Urinary bladder (tissue), 4 donors: ENCODE data around the gene ZNF620. TPM values are rescaled to one million over a fixed set of nuclear protein-coding genes. Genes with fewer than 3 reads are reported as not detected.
"Not testable (repeated sequence)": the region's sequence is repeated elsewhere in the genome, so short reads cannot be mapped to it uniquely, and the experiment has no call there.

ENCODE experiments used
- DNase-seq: peaks from one replicate; pipeline ENCODE4 v3.0.0-alpha.2; 2015; ENCODE audit errors: extremely low spot score
- H3K27ac ChIP-seq: one replicate; pipeline ENCODE4 v1.5.1; 2013; ENCODE audit warnings: low read depth, mild to moderate bottlenecking, moderate library complexity
- H3K36me3 ChIP-seq: one replicate; pipeline ENCODE4 v1.6.1; 2013; ENCODE audit warnings: mild to moderate bottlenecking, moderate library complexity; ENCODE audit not compliant: insufficient read depth
- H3K4me1 ChIP-seq: one replicate; pipeline ENCODE4 v1.6.1; 2013; ENCODE audit warnings: mild to moderate bottlenecking, moderate library complexity; ENCODE audit not compliant: insufficient read depth
- H3K4me3 ChIP-seq: one replicate; pipeline ENCODE4 v1.5.1; 2013; ENCODE audit warnings: low read depth, low read length
- WGBS: extraction: QIAGEN DNeasy Blood & Tissue Kit; methylation state at CpG from one replicate; pipeline ENCODE4 v1.1.7; 2013; 5-methylcytosine and 5-hydroxymethylcytosine counted together
- polyA plus RNA-seq: library from polyadenylated mRNA; stranded (reverse); fragments of 200-250 nt; gene quantifications from one replicate; pipeline ENCODE4 v1.2.3, GENCODE V29; 2013
- total RNA-seq: library from RNA; depleted of rRNA; stranded (reverse); fragments of >200 nt; gene quantifications from one replicate; pipeline ENCODE4 v1.2.3, GENCODE V29; 2014
- donor health status: healthy with polysubstance abuse.
- donor health status: healthy.

The ZNF620 gene
- total and polyA plus RNA-seq, 2 donors, result 2.1 to 5.3 TPM

DNA sequence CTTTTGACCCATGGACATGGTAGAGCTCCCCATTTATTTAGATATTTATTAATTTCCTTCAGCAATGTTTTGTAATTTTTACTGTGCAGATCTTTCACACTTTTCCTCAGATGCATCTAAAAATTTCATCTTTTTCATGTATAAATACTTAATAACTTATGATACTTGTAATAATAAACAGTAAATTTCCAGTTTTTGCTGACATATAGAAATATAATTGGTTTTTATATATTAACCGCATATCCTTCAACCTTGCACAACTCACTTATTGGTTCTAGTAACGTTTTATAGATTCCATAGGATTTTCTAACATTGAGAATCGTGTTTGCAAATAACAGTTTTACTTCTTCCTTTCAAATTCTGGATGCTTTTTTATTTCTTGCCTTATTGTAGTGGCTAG, 15.4 kb downstream of the ZNF620 start:
- H3K36me3 ChIP-seq, result no peaks in the 10 kb centered on the region
- no peak overlapping the region for H3K27ac ChIP-seq
- peaks cover 2% of the 10 kb centered on the region for H3K4me1 ChIP-seq
- H3K4me3 ChIP-seq, result no peak overlapping the region
- no peak for DNase-seq
- 92% methylated on average over 3 of the region's 3 CpGs for WGBS

- 45% methylated on average over 2 of the region's 2 CpGs for WGBS
- Histone ChIP-seq H3K27ac (no peak overlapping the region), H3K4me1 (peaks cover 2% of the 10 kb centered on the region), H3K36me3 (no peaks in the 10 kb centered on the region), H3K4me3 (no peak overlapping the region)
- no peak for DNase-seq
These were observed 17.9 kb downstream of the ZNF620 start for GRCh38 chr3:40523781-40524180.

DNA sequence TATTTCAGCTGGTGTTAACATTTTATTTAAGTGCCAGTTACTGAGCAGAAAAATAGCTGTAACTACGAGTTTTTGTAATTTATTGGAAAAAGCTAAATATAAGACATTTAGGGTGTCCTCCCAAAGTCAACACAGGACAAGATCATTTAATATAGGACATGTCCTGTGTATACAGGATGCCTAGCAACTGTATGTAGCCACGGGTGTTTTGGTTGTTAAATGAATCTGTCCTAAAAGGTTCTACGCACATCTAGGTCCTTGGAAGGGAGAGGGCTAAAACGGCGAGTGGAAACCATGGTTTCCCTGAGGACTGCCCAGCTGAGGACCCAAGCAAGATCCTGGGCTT, 18.4 kb downstream of the ZNF620 start:
- Histone ChIP-seq H3K4me3 (peak overlapping the region; percentile 77), H3K36me3 (no peaks in the 10 kb centered on the region), H3K27ac (peak overlapping the region; percentile 89), H3K4me1 (peaks cover 2% of the 10 kb centered on the region)
- WGBS, result 26% methylated on average over 5 of the region's 5 CpGs
- no peak for DNase-seq

DNA sequence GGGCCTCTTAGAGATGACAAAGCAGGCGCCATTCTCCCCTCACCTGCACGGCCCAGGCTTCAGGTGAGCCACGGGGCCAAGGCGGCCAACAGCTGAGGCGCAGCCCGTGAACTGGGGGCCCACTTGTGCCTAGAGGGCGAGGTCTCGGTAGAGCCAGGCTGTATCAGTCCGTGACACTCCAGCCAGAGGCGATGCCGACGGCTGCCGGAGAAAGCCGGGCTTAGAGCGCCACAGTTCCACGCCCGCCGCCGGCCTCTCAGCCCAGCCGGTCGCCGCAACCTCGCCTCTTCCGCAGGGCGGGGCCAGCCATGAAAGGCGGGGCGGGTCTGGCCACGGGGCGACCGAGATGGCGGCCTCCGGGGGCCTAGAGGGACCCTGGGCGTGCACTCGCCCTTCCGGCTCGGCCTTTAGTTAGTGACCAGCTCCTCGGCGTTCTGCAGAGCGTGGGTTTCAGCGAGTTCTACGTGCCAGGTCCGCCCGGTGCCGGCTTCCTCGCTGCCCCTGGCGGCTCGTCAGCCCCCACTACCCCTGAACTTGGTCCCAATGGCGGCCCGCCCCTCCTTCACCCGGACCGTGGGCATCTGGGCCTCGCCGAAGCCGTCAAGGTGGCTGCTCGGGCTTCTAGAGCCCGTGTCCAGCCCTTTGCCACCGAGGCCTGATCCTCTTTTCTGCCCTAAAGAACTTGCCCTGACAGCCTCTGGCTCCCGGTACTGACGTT, 18.9 kb downstream of the ZNF620 start, which contains the start of gene ZNF621:
ZNF621 (plus strand) TSS at position 393 of the 718 bp plus-strand sequence. CDS start 881 bp downstream, outside the sequence.
- H3K27ac ChIP-seq, result peak within 1 kb of the TSS; percentile 89
- H3K36me3 ChIP-seq, result no peaks in the 10 kb centered on the region
- H3K4me1 ChIP-seq, result peaks cover 2% of the 10 kb centered on the region
- no peak for DNase-seq
- H3K4me3 ChIP-seq, result peak within 1 kb of the TSS; percentile 77
- under 1% methylated on average over 59 of the region's 59 CpGs for WGBS

DNA sequence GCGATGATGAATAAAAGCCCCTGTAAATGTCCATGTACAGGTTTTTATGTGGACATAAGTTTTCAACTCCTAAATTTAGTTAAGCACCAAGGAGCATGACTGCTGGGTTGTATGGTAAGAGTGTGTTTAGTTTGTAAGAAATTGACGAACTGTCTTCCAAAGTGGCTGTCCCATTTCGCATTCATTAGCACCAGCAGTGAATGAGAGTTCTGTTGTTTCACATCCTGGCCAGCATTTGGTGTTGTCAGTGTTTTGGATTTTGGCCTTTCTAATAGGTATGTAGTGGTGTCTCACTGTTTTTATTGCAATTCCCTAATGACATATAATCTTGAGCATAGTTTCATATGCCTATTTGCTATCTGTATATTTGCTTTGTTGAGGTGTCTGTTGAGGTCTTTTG, 22.6 kb downstream of the ZNF620 start:
- DNase-seq, result no peak
- Histone ChIP-seq H3K4me1 (peaks cover 2% of the 10 kb centered on the region), H3K27ac (no peak overlapping the region), H3K36me3 (peaks cover 13% of the 10 kb centered on the region), H3K4me3 (no peak overlapping the region)
- 96% methylated on average over 3 of the region's 3 CpGs for WGBS

GRCh38 chr3:40532252-40532651, 26.4 kb downstream of the ZNF620 start:
- Histone ChIP-seq H3K36me3 (peaks cover 13% of the 10 kb centered on the region), H3K4me1 (no peaks in the 10 kb centered on the region), H3K27ac (no peak overlapping the region), H3K4me3 (no peak overlapping the region)
- DNase-seq, result no peak
- 97% methylated on average over 5 of the region's 5 CpGs for WGBS

- Histone ChIP-seq H3K4me3 (no peak overlapping the region), H3K4me1 (no peaks in the 10 kb centered on the region), H3K27ac (no peak overlapping the region), H3K36me3 (peaks cover 13% of the 10 kb centered on the region)
- no peak for DNase-seq
These were observed 28.4 kb downstream of the ZNF620 start for GRCh38 chr3:40534283-40534682.

- Histone ChIP-seq H3K4me3 (no peak overlapping the region), H3K4me1 (no peaks in the 10 kb centered on the region), H3K36me3 (no peaks in the 10 kb centered on the region), H3K27ac (no peak overlapping the region)
- 29% methylated on average over 1 of the region's 1 CpG for WGBS
- no peak for DNase-seq
These were observed 41.0 kb downstream of the ZNF620 start for GRCh38 chr3:40546816-40547215.

DNA sequence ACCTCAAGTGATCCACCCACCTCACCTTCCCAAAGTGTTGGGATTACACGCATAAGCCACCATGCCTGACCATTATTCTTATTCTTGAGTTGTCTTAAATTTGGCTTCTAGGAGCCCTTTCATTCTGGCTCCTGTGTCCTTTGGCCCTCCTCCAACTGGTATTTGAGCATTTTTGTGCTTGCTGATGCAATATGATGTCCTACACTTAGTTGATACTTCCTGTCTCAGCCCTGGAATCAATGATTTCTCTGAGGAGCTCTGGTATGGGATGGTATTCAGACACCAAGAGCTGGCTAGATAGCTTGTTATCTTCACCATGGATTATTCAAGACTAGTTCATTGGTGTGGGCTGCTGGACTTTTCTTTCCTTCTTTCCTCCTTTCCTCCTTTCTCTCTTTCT, 44.3 kb downstream of the ZNF620 start:
- Histone ChIP-seq H3K4me1 (no peaks in the 10 kb centered on the region), H3K36me3 (no peaks in the 10 kb centered on the region), H3K4me3 (no peak overlapping the region), H3K27ac (no peak overlapping the region)
- no peak for DNase-seq
- WGBS, result 95% methylated on average over 1 of the region's 1 CpG

DNA sequence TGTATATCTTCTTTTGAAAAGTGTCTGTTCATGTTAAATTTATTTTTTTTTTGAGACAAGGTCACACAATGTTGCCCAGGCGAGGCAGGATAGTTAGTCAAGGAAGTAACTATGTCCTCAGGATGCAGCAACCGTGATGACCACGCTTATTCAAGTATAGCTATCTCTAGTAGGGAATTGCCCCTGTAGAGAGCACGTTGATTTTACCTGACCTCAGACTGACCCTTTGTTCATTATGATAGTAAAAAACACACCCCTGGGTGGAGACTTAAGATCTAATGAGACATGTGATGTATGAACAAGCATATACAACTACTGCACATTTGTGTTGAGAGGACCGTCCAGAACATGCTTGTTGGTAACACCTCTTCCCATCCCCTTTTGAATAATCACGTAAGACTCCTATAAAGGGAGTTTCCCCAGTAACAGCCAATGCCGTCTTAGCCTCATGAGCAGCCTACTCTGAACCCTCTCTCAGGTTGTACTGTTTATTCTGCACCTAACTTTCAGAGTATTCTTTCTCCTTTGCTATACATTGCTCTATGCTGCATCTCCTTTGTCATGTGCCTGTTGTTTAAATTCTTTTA, 51.8 kb downstream of the ZNF620 start:
- Histone ChIP-seq H3K27ac (no peak overlapping the region), H3K4me1 (no peaks in the 10 kb centered on the region), H3K4me3 (no peak overlapping the region), H3K36me3 (no peaks in the 10 kb centered on the region)
- WGBS, result 74% methylated on average over 7 of the region's 7 CpGs
- DNase-seq, result no peak

DNA sequence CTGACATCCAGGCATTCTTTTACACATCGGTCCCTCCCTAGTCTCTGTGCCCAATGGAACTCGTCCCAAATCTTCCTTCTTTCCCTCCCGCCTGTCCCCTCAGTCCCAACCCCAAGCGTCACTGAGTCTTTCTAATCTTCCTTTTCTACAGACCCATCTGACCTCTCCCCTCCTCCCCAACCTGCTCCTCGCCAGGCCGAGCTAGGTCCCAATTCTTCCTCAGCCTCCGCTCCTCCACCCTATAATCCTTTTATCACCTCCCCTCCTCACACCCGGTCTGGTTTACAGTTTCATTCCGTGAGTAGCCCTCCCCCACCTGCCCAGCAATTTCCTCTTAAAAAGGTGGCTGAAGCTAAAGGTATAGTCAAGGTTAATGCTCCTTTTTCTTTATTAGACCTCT, 56.6 kb downstream of the ZNF620 start:
- 78% methylated on average over 9 of the region's 9 CpGs for WGBS
- not testable (repeated sequence) for H3K27ac ChIP-seq, DNase-seq, H3K36me3 ChIP-seq, H3K4me3 ChIP-seq, H3K4me1 ChIP-seq

- not testable (repeated sequence) for H3K4me3 ChIP-seq, H3K4me1 ChIP-seq, DNase-seq, H3K27ac ChIP-seq, H3K36me3 ChIP-seq
- 75% methylated on average over 5 of the region's 5 CpGs for WGBS
These were observed 59.8 kb downstream of the ZNF620 start for GRCh38 chr3:40565629-40566028.

DNA sequence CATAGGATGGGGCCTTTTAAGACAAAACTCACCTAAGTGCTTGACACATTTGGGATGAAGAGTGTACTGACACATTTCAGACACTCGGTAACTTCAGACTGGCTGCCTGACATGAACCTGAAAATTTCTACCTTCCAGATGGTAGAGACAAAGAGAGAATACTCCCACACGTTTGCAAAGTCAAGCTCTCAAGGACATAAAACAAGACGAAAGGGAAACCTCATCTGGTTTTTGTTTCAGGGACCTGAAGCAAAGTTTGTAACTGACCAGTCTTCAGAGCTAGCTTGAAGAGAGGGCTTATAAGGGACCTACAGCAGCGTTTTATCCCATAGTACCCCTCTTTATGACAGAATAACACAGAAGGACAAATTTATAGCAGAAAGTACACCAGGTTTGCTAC, 60.9 kb downstream of the ZNF620 start:
- Histone ChIP-seq H3K4me3 (no peak overlapping the region), H3K4me1 (no peaks in the 10 kb centered on the region), H3K27ac (no peak overlapping the region), H3K36me3 (no peaks in the 10 kb centered on the region)
- 57% methylated on average over 4 of the region's 4 CpGs for WGBS
- DNase-seq, result no peak
